Gastrocnemius medialis (tissue), 4 donors: ENCODE measurements around the gene HSPA14.

Experiments
- CTCF ChIP-seq, 5 experiments: fragments of 450-650 bp in 3 of 5; fragments of 200-600 bp in 2 of 5; sonication (generic) in 2 of 5; IDR thresholded peaks in 4 of 5; conservative IDR thresholded peaks in 1 of 5; 1 replicate in 4 of 5; 2 replicates in 1 of 5; pipeline ENCODE4 v1.5.1; 2016 to 2019; ENCODE audit warnings: antibody characterized with exemption in 5 of 5, mild to moderate bottlenecking in 3 of 5, moderate library complexity in 3 of 5
- POLR2A ChIP-seq, 2 donors: fragments of 450-650 bp; IDR thresholded peaks; one replicate each; pipeline ENCODE4 v1.6.1; 2017; ENCODE audit warnings: antibody characterized with exemption in 2 of 2, mild to moderate bottlenecking in 2 of 2, moderate library complexity in 2 of 2

GRCh38 chr10:14826076-14826829 lies 11.9 kb upstream of the HSPA14 start:
- TF ChIP-seq CTCF (IDR thresholded peaks at IDR 0.05 in 4 of 5, conservative IDR thresholded peaks at IDR 0.05 in 1 of 5) (no peak), POLR2A (IDR thresholded peaks at IDR 0.05) (no peak)
